Measurements from ENCODE around the gene TCF25.

TCF25 gene

DNA sequence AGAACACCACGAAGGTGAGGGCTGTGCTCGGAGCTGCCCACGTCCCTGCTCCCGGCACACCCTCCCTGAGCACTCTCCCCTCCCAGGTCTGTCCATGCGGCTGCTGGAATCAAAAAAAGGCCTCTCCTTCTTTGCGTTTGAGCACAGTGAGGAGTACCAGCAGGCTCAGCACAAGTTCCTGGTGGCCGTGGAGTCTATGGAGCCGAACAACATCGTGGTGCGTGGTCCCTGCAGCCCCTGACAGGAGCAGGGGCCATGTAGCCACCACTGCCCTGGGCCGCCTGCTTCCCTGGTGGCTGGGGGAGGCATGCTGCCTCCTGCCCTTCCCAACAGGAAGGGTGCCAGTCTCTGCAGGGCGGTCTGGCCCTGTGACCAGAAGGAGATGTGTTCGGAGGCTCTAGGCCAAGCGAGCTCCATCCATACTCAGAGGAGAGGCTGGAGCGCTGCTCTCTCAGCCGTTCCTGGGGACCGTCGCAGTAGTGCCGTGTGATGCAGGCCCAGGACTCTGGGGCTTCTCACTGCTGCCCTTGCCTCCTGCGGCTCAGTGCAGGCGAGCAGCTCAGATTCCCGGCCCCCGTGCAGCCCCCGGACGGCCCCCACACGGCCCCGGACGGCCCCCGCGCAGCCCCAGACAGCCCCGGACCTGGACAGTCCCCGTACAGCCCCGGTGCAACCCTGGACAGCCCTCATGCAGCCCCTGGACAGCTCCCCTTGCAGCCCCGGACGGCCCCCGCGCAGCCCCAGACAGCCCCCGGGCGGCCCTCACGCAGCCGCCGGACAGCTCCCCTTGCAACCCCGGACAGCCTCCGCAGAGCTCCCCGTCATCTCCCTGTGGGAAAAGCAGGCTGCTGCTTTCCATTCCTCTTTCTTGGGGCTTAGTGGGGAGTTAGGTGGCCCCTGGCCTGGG is 20.5 kb downstream of the TCF25 start:
- no peak for DNase-seq (ENCODE audit: low read depth)
- TF ChIP-seq CTCF (IDR thresholded peaks at IDR 0.05; ENCODE audit: low read length, missing control alignments), result no peak

GRCh38 chr16:89895482-89896250 is 22.3 kb downstream of the TCF25 start:
- H3K4me3 ChIP-seq (replicated peaks; ENCODE audit: low read depth, low read length), result no peak overlapping the region
- no peak for TF ChIP-seq CTCF (IDR thresholded peaks at IDR 0.05; ENCODE audit: low read length, missing control alignments)
- no peak for DNase-seq (ENCODE audit: low read depth)

More for the DNA sequence above, 20.5 kb downstream of the TCF25 start:
- no peak overlapping the region for H3K4me3 ChIP-seq (replicated peaks; ENCODE audit: low read depth, low read length)

- DNase-seq (ENCODE audit: low read depth), result no peak
- TF ChIP-seq CTCF (IDR thresholded peaks at IDR 0.05; ENCODE audit: low read length, missing control alignments), result no peak
- H3K4me3 ChIP-seq (replicated peaks; ENCODE audit: low read depth, low read length), result no peak overlapping the region
Observed at GRCh38 chr16:89897204-89897603, 23.8 kb downstream of the TCF25 start.

DNA sequence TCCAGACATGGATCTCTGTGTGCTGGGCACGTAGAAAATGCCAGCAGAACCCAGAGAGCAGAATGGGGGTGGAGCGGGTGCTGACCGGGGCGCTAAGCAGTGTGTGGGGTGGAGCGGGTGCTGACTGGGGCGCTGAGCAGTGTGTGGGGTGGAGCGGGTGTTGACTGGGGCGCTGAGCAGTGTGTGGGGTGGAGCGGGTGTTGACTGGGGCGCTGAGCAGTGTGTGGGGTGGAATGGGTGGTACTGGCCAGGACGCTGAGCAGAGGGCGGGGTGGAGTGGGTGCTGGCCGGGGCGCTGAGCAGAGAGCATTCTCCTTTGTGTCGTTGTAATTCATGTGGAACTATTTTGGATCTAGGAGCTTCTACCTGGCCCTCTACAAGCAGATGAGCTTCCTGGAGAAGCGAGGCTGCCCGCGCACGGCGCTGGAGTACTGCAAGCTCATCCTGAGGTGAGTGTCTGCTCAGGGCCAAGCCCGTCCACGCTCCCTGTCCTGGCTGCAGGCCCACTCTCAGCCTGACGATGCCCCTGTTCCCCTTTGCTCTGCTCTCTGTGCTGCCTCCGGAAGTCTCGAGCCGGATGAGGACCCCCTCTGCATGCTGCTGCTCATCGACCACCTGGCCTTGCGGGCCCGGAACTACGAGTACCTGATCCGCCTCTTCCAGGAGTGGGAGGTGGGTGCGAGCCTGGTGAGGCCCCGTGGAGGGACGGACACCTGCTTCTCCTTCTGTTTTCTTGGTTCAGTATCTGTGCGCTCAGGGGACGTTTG is 25.0 kb downstream of the TCF25 start:
- no peak for DNase-seq (ENCODE audit: low read depth)
- TF ChIP-seq CTCF (IDR thresholded peaks at IDR 0.05; ENCODE audit: low read length, missing control alignments), result no peak
- H3K4me3 ChIP-seq (replicated peaks; ENCODE audit: low read depth, low read length), result no peak overlapping the region

- no peak for DNase-seq (ENCODE audit: low read depth)
- H3K4me3 ChIP-seq (replicated peaks; ENCODE audit: low read depth, low read length), result no peak overlapping the region
- no peak for TF ChIP-seq CTCF (IDR thresholded peaks at IDR 0.05; ENCODE audit: low read length, missing control alignments)
Observed at GRCh38 chr16:89899879-89900481, 26.6 kb downstream of the TCF25 start.

DNA sequence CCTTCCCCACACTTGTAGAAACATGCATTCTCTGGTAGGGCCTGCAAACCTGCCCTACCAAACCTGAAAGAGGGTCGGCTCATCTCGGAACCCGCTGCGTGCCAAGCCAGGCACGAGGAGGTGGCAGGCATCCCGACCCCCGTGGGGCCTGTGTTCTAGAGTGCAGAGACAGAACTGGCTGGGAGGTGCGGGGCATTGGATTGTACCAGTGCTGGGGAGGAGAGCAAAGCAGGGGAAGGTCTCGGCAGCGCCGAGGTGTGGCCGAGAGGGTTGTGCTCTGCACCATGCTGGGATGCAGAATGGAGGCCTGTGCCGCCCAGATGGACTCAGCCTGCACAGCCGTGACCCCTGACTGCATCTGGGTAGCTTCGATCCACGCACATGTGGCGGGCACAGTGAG is 27.5 kb downstream of the TCF25 start:
- H3K4me3 ChIP-seq (replicated peaks; ENCODE audit: low read depth, low read length), result no peak overlapping the region
- no peak for TF ChIP-seq CTCF (IDR thresholded peaks at IDR 0.05; ENCODE audit: low read length, missing control alignments)
- DNase-seq (ENCODE audit: low read depth), result no peak

All from fibroblast of pulmonary artery (primary cell).